Ectodermal cell (in vitro differentiated cells): Measurements from ENCODE around the gene FAM120C. TPM values are rescaled to one million over a fixed set of nuclear protein-coding genes. Genes with fewer than 3 reads are reported as not detected.

Source experiments
- H3K27ac ChIP-seq: 2 replicates; pipeline ENCODE4 v1.7.0; 2013; ENCODE audit warnings: mild to moderate bottlenecking, low read depth, low read length; ENCODE audit not compliant: insufficient read depth, poor library complexity, severe bottlenecking
- H3K27me3 ChIP-seq: 2 replicates; pipeline ENCODE4 v1.7.0; 2013; ENCODE audit warnings: mild to moderate bottlenecking, low read length; ENCODE audit not compliant: insufficient read depth, control insufficient read depth, poor library complexity, severe bottlenecking
- H3K36me3 ChIP-seq: one replicate; pipeline ENCODE4 v1.7.0; 2013; ENCODE audit warnings: low read length; ENCODE audit not compliant: control insufficient read depth, insufficient read depth
- H3K4me1 ChIP-seq: one replicate; pipeline ENCODE4 v1.7.0; 2013; ENCODE audit warnings: low read length; ENCODE audit not compliant: control insufficient read depth, insufficient read depth
- H3K4me3 ChIP-seq: 2 replicates; pipeline ENCODE4 v1.7.0; 2013; ENCODE audit warnings: low read depth, low read length, control low read depth; ENCODE audit not compliant: insufficient read depth
- H3K9me3 ChIP-seq: 2 replicates; pipeline ENCODE4 v1.7.0; 2013; ENCODE audit warnings: mild to moderate bottlenecking, low read length, moderate library complexity; ENCODE audit not compliant: control insufficient read depth
- WGBS, 2 experiments: methylation state at CpG; one replicate each; pipeline ENCODE4 v1.1.7; 2013; ENCODE audit warnings: missing lambda C conversion rate in 2 of 2; 5-methylcytosine and 5-hydroxymethylcytosine counted together
- polyA plus RNA-seq, 4 experiments: library from polyadenylated mRNA; stranded (reverse); fragments of 50-300 nt; gene quantifications; one replicate each; pipeline ENCODE4 v1.2.3, GENCODE V29; 2013

FAM120C gene, protein sequence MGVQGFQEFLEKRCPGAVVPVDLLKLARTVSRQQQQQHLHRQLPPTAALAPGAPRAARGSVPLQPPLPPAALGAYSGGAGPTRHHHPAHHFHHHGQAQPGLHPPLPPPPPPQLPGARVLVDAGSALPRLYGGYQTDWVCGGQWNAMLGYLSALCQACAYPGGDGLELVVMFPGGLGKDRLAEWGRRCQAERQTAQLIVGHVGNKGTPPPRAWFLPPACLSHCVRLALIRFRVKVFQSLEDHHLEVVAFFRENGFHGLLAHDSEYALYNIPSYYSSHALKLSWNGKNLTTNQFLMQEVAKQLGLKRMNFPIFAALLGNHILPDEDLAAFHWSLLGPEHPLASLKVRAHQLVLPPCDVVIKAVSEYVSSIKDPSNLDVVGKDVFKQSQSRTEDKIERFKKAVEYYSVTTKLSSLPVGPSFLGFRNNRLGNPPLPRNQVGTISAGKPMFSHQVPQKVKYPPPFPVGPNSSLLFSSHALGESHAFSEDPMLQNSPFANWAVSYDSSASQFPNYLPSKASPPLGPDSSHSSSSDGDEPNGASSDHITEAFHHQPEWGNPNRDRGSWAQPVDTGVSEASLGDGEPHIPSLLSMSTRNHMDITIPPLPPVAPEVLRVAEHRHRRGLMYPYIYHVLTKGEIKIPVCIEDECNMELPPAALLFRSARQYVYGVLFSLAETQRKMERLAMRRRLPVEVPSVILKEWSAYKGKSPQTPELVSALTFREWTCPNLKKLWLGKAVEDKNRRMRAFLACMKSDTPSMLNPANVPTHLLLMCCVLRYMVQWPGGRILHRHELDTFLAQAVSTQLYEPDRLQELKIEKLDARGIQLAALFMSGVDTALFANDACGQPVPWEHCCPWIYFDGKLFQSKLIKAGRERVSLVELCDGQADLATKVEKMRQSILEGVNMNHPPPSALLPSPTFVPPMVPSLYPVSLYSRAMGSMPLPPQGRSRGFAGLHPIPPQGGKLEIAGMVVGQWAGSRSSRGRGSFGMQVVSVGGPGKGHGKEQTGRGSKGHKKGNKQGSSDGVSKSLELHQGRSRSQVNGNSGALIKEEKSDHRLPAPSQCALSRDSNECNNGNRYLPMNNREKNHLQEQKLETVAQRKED
- 6.9 TPM for polyA plus RNA-seq (2013, experiment 1 of 4)
- 6.3 TPM for polyA plus RNA-seq (2013, experiment 2 of 4)
- 6.1 TPM for polyA plus RNA-seq (2013, experiment 3 of 4)
- polyA plus RNA-seq (2013, experiment 4 of 4), result 5.8 TPM

- Histone ChIP-seq H3K27me3 (no peaks in the 10 kb centered on the region), H3K27ac (peak within 1 kb of the TSS; percentile 76), H3K4me1 (peaks cover 6% of the 10 kb centered on the region), H3K9me3 (no peaks in the 10 kb centered on the region), H3K36me3 (no peaks in the 10 kb centered on the region), H3K4me3 (peak within 1 kb of the TSS; percentile 76)
- 0 to 1% methylated on average over 39 to 69 of the region's 70 CpGs for WGBS, 2 experiments
These were observed at the start of gene FAM120C for GRCh38 chrX:54182864-54183613. Gene FAM120C (minus strand): TSS chrX:54183254. CDS start chrX:54183198, 56 bp downstream.

DNA sequence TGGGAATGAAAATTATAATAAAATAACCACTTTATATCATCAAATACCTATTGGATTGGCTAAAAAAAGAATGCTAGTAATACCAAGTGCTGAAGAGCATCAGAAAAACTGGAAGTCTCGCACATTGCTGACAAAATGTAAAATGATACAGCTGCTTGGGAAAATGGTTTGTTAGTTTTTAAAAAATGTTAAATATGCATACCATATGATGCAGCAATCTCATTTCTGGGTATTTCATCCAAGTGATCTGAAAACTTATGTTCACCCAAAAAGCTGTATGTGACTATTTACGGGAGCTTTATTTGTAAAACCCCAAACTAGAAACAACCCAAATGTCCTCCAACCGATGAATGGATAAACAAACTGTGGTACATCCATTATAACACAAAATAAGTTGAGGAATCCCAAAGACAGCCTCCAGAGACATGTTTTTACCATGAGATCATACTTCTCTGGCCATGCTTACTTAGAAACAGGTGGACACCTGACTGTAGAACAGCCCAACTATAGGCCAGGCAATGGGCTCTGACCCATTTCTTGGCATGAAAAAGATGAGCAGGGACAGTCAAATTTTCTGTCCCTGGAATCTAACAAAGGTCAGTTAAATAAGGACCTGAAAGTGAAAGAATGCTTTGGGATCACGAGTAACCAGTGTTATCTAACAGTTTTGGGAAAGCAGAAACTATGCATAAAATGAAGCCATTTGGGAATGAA lies 47.5 kb upstream of the FAM120C start:
- H3K27me3 ChIP-seq, result no peaks in the 10 kb centered on the region
- no peak overlapping the region for H3K27ac ChIP-seq
- 92 to 100% methylated on average over 2 to 4 of the region's 4 CpGs for WGBS, 2 experiments
- no peaks in the 10 kb centered on the region for H3K4me1 ChIP-seq
- H3K4me3 ChIP-seq, result no peak overlapping the region
- H3K36me3 ChIP-seq, result peaks cover 3% of the 10 kb centered on the region
- H3K9me3 ChIP-seq, result no peaks in the 10 kb centered on the region

GRCh38 chrX:54223581-54223980 lies 40.5 kb upstream of the FAM120C start:
- no peak overlapping the region for H3K4me3 ChIP-seq
- H3K36me3 ChIP-seq, result no peaks in the 10 kb centered on the region
- no peaks in the 10 kb centered on the region for H3K27me3 ChIP-seq
- H3K27ac ChIP-seq, result no peak overlapping the region
- no peaks in the 10 kb centered on the region for H3K9me3 ChIP-seq
- whole genome bisulfite sequencing, 2 experiments, result 40 to 73% methylated on average over 2 of the region's 2 CpGs
- H3K4me1 ChIP-seq, result no peaks in the 10 kb centered on the region

DNA sequence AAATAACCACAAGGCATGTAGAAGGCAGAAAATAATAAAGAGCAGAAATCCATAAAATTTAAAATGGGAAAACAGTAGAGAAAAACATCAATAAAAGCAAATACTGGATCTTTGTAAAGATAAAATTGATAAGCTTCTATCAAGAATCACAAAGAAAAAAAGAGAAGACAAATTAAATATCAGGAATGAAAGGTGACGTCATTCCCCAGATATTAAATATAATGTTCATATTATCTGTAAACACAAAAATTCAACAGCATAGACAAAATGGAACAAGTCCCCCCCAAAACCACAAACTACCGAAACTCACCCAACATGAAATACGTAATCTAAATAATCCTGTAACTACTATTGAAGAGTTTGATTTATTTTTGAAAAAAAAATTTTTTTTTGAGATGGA lies 30.5 kb upstream of the FAM120C start:
- Histone ChIP-seq H3K4me3 (no peak overlapping the region), H3K4me1 (no peaks in the 10 kb centered on the region), H3K27ac (no peak overlapping the region), H3K27me3 (no peaks in the 10 kb centered on the region), H3K36me3 (no peaks in the 10 kb centered on the region), H3K9me3 (no peaks in the 10 kb centered on the region)
- no CpG with 5 or more reads among the region's 3 CpGs for WGBS, 2 experiments

- WGBS, 2 experiments, result 88 to 91% methylated on average over 1 to 3 of the region's 3 CpGs
- no peaks in the 10 kb centered on the region for H3K4me1 ChIP-seq
- no peak overlapping the region for H3K27ac ChIP-seq
These were observed 25.5 kb upstream of the FAM120C start for GRCh38 chrX:54208531-54208930.

GRCh38 chrX:54198262-54198661 lies 15.2 kb upstream of the FAM120C start:
- Histone ChIP-seq H3K36me3 (no peaks in the 10 kb centered on the region), H3K9me3 (no peaks in the 10 kb centered on the region), H3K4me3 (no peak overlapping the region), H3K27ac (no peak overlapping the region), H3K27me3 (no peaks in the 10 kb centered on the region), H3K4me1 (no peaks in the 10 kb centered on the region)
- WGBS, 2 experiments, result 82 to 89% methylated on average over 3 to 5 of the region's 6 CpGs

More at GRCh38 chrX:54208531-54208930, 25.5 kb upstream of the FAM120C start:
- Histone ChIP-seq H3K4me3 (no peak overlapping the region), H3K9me3 (no peaks in the 10 kb centered on the region), H3K36me3 (no peaks in the 10 kb centered on the region), H3K27me3 (no peaks in the 10 kb centered on the region)

DNA sequence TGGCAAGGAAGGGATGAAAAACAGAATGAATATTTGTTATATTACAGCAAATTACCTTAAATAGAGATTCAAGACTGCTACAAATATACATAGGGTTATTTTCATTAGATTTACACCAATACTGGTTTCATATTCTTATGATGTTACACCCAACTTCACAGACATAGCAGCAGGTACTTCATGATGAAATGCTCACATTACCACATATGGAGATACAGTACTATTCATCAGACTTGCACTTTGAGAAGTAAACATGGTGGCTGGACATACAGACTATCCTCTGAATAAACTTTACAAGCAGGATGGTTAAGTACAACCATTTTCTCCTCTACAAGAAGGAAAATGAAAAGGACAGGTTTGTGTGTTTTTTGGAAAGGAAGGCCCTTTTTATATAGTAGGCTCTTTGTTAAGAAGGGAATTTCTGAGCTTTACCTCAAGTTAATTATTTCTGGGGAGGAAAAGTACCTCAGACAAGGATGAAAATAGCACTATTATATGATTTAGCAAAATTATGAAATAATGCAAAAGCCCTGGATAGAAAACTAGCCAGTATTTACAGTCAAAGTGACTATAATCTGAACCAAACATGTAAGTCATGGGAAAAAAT lies 12.0 kb upstream of the FAM120C start:
- no peak overlapping the region for H3K4me3 ChIP-seq
- H3K27me3 ChIP-seq, result no peaks in the 10 kb centered on the region
- no peaks in the 10 kb centered on the region for H3K36me3 ChIP-seq
- no peaks in the 10 kb centered on the region for H3K4me1 ChIP-seq
- no peak overlapping the region for H3K27ac ChIP-seq
- H3K9me3 ChIP-seq, result no peaks in the 10 kb centered on the region

- Histone ChIP-seq H3K27me3 (no peaks in the 10 kb centered on the region), H3K4me3 (no peak overlapping the region), H3K9me3 (no peaks in the 10 kb centered on the region), H3K27ac (no peak overlapping the region), H3K4me1 (no peaks in the 10 kb centered on the region), H3K36me3 (no peaks in the 10 kb centered on the region)
- 89 to 90% methylated on average over 1 to 4 of the region's 4 CpGs for WGBS, 2 experiments
These were observed 10.2 kb upstream of the FAM120C start for GRCh38 chrX:54193085-54193821.
